ENCODE data around the gene MAP2K3. TPM values are rescaled to one million over a fixed set of nuclear protein-coding genes. Genes with fewer than 3 reads are reported as not detected.

The MAP2K3 gene
- total RNA-seq, 1 experiment from 2014 or later = 42.1 TPM

DNA sequence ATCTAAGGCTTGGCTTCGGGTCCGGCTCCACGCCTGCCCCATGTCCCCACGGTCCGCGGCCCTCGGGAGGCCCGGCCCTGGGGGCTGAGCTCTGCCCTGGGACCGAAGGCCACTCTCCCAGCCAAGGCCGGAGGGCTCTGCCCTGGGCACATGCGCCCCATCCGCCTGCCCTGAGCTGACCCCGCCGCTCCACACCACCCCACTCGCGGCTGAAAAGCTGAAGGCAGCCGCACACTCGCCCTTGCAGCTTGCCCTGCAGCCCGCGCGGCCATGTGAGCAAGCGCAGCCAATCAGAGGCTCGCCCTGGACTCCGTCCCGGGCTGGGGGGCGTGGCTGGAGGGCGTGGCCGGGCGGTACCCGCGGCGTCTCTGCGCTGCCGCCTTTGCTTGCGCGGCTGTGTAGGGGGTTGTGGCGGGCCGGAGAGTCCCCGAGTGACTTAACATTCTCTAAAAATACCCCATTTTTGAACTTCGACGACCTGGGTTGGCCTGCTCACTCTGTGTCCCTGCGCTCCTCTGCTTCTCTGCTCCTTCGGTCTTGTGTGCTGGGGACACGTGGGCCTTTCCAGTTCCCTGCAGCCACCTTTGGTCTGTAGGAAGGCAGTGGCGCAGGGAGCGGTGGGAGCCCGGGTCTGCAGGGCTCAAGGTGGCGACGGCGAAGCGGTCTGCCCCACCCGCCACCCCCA, 8.8 kb upstream of the MAP2K3 start:
- Histone ChIP-seq H3K9me3 (no peaks in the 10 kb centered on the region), H3K36me3 (no peaks in the 10 kb centered on the region), H3K4me3 (peak overlapping the region; percentile 53), H3K27me3 (no peaks in the 10 kb centered on the region)
- DNase-seq = peak; percentile 84

DNA sequence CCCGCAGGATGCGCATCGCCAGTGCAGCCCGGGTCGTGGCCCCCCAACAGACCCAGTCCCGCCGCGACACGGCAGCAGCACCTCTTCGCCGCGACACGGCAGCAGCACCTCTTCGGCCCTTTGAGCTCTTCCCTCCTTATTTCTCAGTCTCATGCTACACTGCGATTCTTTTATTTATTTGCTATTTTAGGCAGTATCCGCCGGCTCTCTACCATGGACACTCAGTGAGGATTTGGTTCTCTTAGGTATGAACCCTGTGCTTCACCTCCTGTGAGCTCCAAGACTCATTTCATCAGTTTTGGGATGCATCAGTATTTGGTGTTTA, 8.3 kb upstream of the MAP2K3 start:
- Histone ChIP-seq H3K4me3 (peak overlapping the region; percentile 53), H3K36me3 (no peaks in the 10 kb centered on the region)
- DNase-seq = no peak

GRCh38 chr17:21277332-21277731, 7.2 kb upstream of the MAP2K3 start:
- Histone ChIP-seq H3K36me3 (no peaks in the 10 kb centered on the region), H3K27me3 (no peaks in the 10 kb centered on the region), H3K4me3 (no peak overlapping the region), H3K9me3 (no peaks in the 10 kb centered on the region)
- DNase-seq = no peak

More for the DNA sequence above, 8.3 kb upstream of the MAP2K3 start:
- Histone ChIP-seq H3K9me3 (no peaks in the 10 kb centered on the region), H3K27me3 (no peaks in the 10 kb centered on the region)

DNA sequence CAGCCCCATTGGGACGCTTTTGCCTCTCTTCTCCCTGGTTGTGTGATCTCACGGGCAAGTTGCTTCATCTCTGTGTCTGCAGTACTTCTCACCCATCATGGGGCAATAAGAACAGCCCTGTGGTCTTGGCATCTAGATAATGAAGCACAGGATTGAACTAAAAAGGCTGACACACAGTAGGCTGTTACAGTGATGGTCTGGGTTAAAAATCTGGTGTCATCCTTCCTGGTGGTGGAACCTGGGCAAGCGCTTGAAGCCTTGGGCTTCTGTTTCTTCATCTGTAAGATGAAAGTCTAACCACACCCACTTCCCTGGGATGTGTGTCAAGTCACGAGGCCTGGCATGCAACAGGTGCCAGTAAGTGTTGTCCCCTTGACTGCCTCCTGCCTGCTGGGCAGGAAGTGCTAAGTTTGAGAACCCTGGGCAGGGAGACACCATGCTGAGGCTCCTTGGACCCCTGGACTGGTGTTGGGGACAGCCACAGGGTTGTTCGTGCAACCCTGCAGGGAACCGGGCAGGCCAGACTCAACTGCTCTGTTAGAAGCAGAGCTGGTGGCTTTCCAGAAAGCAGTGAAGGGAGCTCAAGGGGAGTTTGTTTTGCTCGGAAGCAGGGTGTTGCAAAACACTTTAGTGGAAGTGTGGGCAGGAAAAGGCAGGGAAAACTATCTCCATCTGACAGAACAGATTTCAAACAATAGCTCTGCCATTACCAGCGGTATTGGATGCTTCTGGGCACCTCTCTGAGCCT, 5.9 kb upstream of the MAP2K3 start:
- DNase-seq = peak; percentile 31
- H3K27me3 ChIP-seq = no peaks in the 10 kb centered on the region
- no peak overlapping the region for H3K4me3 ChIP-seq
- no peaks in the 10 kb centered on the region for H3K9me3 ChIP-seq
- H3K36me3 ChIP-seq = no peaks in the 10 kb centered on the region

DNA sequence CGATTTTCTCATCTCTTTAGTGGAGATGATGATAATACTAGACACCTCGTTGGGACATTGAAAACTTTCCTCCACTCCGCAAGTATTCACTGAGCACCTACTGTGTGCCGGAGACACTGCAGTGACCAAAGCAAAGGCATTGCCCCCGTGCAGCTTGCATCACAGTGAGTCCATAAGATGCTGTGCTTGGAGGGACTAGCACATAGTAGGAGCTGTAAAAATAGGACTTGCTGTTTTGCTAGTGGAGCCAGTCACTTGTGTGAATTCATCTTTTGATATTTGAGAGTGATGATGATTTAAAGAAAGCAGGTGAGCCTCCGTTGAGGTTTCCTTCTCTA, 5.3 kb upstream of the MAP2K3 start:
- Histone ChIP-seq H3K4me3 (no peak overlapping the region), H3K9me3 (no peaks in the 10 kb centered on the region), H3K27me3 (no peaks in the 10 kb centered on the region), H3K36me3 (no peaks in the 10 kb centered on the region)
- no peak for DNase-seq

- no peak for DNase-seq
- no peaks in the 10 kb centered on the region for H3K27me3 ChIP-seq
- H3K4me3 ChIP-seq = no peak overlapping the region
- H3K36me3 ChIP-seq = no peaks in the 10 kb centered on the region
- no peaks in the 10 kb centered on the region for H3K9me3 ChIP-seq
These were observed 4.9 kb upstream of the MAP2K3 start for GRCh38 chr17:21279582-21279981.

GRCh38 chr17:21280081-21280518, 4.4 kb upstream of the MAP2K3 start:
- H3K36me3 ChIP-seq = no peaks in the 10 kb centered on the region
- no peaks in the 10 kb centered on the region for H3K9me3 ChIP-seq
- no peak overlapping the region for H3K4me3 ChIP-seq
- H3K27me3 ChIP-seq = no peaks in the 10 kb centered on the region
- DNase-seq = peak; percentile 72

- no peaks in the 10 kb centered on the region for H3K9me3 ChIP-seq
- H3K27me3 ChIP-seq = no peaks in the 10 kb centered on the region
- H3K36me3 ChIP-seq = peaks cover 5% of the 10 kb centered on the region
- H3K4me3 ChIP-seq = no peak overlapping the region
- DNase-seq = peak; percentile 92
These were observed 2.3 kb upstream of the MAP2K3 start for GRCh38 chr17:21282231-21282630.

DNA sequence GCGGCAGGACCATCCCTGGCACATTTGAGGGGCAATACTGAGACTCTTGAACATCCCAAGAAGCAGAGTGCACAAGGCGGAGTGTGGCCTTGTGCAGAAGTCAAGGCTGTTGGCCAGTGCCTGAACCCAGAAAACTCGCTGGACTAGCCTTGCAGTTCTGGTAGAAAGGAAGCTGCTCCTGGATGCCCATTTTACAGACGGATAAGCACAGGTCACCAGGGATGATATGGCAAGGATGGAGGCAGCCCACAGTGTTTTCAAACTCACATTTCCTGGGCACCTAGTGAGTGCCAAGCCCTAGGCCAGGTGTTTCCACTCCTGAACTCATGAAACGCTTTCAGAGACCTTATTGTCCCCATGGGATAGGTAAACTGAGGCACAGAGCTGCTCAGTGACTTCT, 1.7 kb upstream of the MAP2K3 start:
- no peak for DNase-seq
- peaks cover 10% of the 10 kb centered on the region for H3K36me3 ChIP-seq
- H3K27me3 ChIP-seq = no peaks in the 10 kb centered on the region
- H3K4me3 ChIP-seq = no peak overlapping the region
- H3K9me3 ChIP-seq = no peaks in the 10 kb centered on the region

GRCh38 chr17:21283482-21284318, 811 bp upstream of the MAP2K3 start:
- H3K36me3 ChIP-seq = peaks cover 10% of the 10 kb centered on the region
- no peaks in the 10 kb centered on the region for H3K9me3 ChIP-seq
- H3K4me3 ChIP-seq = peak overlapping the region; percentile 58
- H3K27me3 ChIP-seq = no peaks in the 10 kb centered on the region
- no peak for DNase-seq

GRCh38 chr17:21285164-21286065, 904 bp downstream of the MAP2K3 start:
- DNase-seq = peak; percentile 45
- peak overlapping the region; percentile 58 for H3K4me3 ChIP-seq

GRCh38 chr17:21286066-21286770, 1.7 kb downstream of the MAP2K3 start:
- Histone ChIP-seq H3K36me3 (peaks cover 10% of the 10 kb centered on the region), H3K27me3 (no peaks in the 10 kb centered on the region), H3K9me3 (no peaks in the 10 kb centered on the region), H3K4me3 (peak overlapping the region; percentile 58)
- peak; percentile 94 for DNase-seq

More at GRCh38 chr17:21285164-21286065, 904 bp downstream of the MAP2K3 start:
- H3K27me3 ChIP-seq = no peaks in the 10 kb centered on the region
- H3K9me3 ChIP-seq = no peaks in the 10 kb centered on the region
- peaks cover 10% of the 10 kb centered on the region for H3K36me3 ChIP-seq

DNA sequence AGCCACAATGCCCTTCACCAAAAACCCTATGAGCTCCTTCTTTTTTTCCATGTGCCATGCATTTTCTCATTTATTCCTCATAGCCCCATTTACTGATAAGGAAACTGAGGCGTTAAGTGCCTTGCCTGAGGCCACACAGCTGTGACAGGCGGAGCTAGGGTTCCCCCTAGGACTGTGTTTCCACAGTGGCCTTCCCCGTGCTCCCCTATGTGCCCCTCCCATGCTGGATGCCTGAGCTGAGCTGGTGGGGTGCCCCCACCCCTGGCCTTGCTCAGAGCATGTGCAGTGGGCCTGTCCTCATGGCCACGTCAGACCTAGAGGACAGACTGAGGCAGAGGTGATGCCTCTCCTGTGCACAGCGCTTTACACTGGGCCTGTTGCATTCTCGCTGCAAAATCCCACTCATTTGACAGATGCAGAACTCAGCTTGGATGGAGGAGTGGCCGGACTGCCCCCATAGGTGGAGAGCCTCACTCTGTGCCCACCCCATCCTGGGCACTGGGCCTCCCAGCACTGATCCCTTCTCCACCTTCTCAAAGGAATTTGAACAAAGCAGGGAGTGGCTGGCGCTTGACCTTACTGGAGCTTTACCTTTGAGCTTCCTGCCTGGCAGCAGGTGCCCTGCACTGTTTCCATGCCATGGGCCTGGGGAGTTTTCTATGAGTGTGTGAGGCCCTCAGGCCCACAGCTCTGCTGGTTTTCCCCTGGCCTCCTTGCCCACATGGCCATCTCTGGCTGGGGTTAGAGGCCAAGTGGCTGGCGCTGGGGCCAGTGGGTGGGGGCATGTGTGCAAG, 2.6 kb downstream of the MAP2K3 start:
- Histone ChIP-seq H3K4me3 (peak overlapping the region; percentile 58), H3K9me3 (no peaks in the 10 kb centered on the region), H3K36me3 (peaks cover 10% of the 10 kb centered on the region), H3K27me3 (no peaks in the 10 kb centered on the region)
- DNase-seq = no peak

- Histone ChIP-seq H3K4me3 (peak overlapping the region; percentile 13), H3K36me3 (peaks cover 13% of the 10 kb centered on the region), H3K9me3 (no peaks in the 10 kb centered on the region), H3K27me3 (no peaks in the 10 kb centered on the region)
- DNase-seq = peak; percentile 93
These were observed 3.4 kb downstream of the MAP2K3 start for GRCh38 chr17:21287703-21288449.
